ENCODE results near the gene CCDC188. TPM values are rescaled to one million over a fixed set of nuclear protein-coding genes. Genes with fewer than 3 reads are reported as not detected.

Gene CCDC188
- total RNA-seq, 1 experiment from 2014 or later = not detected

DNA sequence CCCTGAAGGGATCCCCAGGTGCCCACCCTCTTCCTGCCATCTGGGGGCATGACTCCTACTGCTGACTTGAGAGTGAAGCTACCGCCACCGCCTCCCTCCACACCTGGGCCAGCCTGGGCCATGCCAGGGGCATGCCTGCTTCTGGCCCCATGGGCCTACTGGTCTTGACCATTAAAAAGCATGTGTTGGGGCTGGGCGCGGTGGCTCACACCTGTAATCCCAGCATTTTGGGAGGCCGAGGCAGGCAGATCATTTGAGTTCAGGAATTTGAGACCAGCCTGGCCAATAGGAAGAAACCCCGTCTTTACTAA, 37.7 kb upstream of the CCDC188 start:
- Histone ChIP-seq H3K27ac (ENCODE audit: low read length) (no peak overlapping the region), H3K4me1 (ENCODE audit: control insufficient read depth, insufficient read depth, low read length) (no peaks in the 10 kb centered on the region), H3K36me3 (ENCODE audit: control insufficient read depth, insufficient read depth, low read length) (no peaks in the 10 kb centered on the region), H3K27me3 (ENCODE audit: control insufficient read depth, insufficient read depth, low read length) (no peaks in the 10 kb centered on the region), H3K9me3 (ENCODE audit: control insufficient read depth, insufficient read depth, low read depth, low read length) (no peaks in the 10 kb centered on the region), H3K4me3 (ENCODE audit: low read depth in 2 of 2, low read length in 2 of 2) (no peak overlapping the region)
- TF ChIP-seq, protein P1, sequence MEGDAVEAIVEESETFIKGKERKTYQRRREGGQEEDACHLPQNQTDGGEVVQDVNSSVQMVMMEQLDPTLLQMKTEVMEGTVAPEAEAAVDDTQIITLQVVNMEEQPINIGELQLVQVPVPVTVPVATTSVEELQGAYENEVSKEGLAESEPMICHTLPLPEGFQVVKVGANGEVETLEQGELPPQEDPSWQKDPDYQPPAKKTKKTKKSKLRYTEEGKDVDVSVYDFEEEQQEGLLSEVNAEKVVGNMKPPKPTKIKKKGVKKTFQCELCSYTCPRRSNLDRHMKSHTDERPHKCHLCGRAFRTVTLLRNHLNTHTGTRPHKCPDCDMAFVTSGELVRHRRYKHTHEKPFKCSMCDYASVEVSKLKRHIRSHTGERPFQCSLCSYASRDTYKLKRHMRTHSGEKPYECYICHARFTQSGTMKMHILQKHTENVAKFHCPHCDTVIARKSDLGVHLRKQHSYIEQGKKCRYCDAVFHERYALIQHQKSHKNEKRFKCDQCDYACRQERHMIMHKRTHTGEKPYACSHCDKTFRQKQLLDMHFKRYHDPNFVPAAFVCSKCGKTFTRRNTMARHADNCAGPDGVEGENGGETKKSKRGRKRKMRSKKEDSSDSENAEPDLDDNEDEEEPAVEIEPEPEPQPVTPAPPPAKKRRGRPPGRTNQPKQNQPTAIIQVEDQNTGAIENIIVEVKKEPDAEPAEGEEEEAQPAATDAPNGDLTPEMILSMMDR (IDR thresholded peaks at IDR 0.05) = no peak
- TF ChIP-seq TCF7L2 (IDR thresholded peaks at IDR 0.05; ENCODE audit: low read depth, low read length) = no peak
- TF ChIP-seq REST (IDR thresholded peaks at IDR 0.05; ENCODE audit: insufficient read depth in 1 of 2, low read depth in 2 of 2, low read length in 1 of 2) = no peak
- no peak for TF ChIP-seq SIN3A (IDR thresholded peaks at IDR 0.05; ENCODE audit: borderline replicate concordance, insufficient read depth, low read depth, low read length)
- TF ChIP-seq POLR2AphosphoS5 (IDR thresholded peaks at IDR 0.05; ENCODE audit: low read depth, low read length) = no peak
- DNase-seq (ENCODE audit: low read depth, low spot score) = no peak
- no TSS peak for BruUV-seq (replicated peaks)
- intact Hi-C loops (cut with micrococcal nuclease; ENCODE audit: unreplicated experiment) (no loop called here), in situ Hi-C loops (cut with HindIII; ENCODE audit: low pct_unique_long_range_greater_than_20kb, low sequenced_read_pairs) (no loop called here)
- ChIA-PET POLR2A (no interaction called here), CTCF (no interaction called here)
- no peak for ATAC-seq

DNA sequence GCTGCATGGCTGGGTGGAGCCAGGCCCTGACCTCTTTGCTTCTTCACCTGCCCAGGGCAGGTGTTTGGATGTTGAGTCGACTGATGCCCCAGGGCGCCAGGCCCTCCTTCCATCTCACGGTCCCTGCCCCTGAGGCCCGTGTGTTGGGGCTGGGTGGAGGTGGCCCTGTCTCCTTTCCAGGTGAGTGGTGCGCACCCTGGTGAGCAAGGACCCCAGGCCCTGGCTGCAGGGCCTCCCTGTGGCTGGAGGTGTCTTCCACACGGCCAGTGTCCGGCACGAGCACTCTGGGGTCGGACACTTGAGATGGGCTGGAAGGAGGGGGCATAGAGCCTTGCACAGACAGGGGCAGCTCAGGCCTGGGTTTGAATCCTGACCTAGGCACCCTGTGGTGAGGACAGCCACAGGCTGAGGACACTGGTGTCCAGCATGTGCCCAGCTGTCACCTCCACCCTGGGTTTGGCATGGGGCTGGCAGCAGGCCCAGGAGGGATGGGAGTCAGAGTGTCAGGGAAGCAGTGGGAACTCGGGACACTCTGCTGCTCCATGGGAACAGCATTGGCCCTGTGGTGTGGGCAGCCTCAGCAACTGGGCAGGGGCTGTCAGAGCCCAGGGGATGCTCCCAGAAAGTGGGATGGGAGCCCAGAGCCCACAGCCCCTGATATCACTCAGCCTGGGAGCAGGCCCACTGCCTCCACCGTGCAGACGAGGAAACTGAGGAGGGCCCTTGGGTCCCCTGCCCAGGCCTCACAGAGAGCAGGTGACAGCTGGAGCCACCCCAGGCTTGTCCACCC, 37.1 kb upstream of the CCDC188 start:
- TF ChIP-seq TCF7L2 (IDR thresholded peaks at IDR 0.05; ENCODE audit: low read depth, low read length) (no peak), POLR2AphosphoS5 (IDR thresholded peaks at IDR 0.05; ENCODE audit: low read depth, low read length) (no peak), SIN3A (IDR thresholded peaks at IDR 0.05; ENCODE audit: borderline replicate concordance, insufficient read depth, low read depth, low read length) (no peak), REST (IDR thresholded peaks at IDR 0.05; ENCODE audit: insufficient read depth in 1 of 2, low read depth in 2 of 2, low read length in 1 of 2) (no peak)
- TF ChIP-seq, protein P1 (IDR thresholded peaks at IDR 0.05) = no peak
- POLR2A ChIA-PET = no interaction called here
- Histone ChIP-seq H3K27ac (ENCODE audit: low read length) (no peak overlapping the region), H3K36me3 (ENCODE audit: control insufficient read depth, insufficient read depth, low read length) (no peaks in the 10 kb centered on the region), H3K27me3 (ENCODE audit: control insufficient read depth, insufficient read depth, low read length) (no peaks in the 10 kb centered on the region), H3K4me3 (ENCODE audit: low read depth in 2 of 2, low read length in 2 of 2) (no peak overlapping the region), H3K9me3 (ENCODE audit: control insufficient read depth, insufficient read depth, low read depth, low read length) (no peaks in the 10 kb centered on the region), H3K4me1 (ENCODE audit: control insufficient read depth, insufficient read depth, low read length) (no peaks in the 10 kb centered on the region)
- CTCF ChIA-PET = no interaction called here
- ATAC-seq = no peak
- DNase-seq (ENCODE audit: low read depth, low spot score) = no peak
- intact Hi-C loops (cut with micrococcal nuclease; ENCODE audit: unreplicated experiment) (no loop called here), in situ Hi-C loops (cut with HindIII; ENCODE audit: low pct_unique_long_range_greater_than_20kb, low sequenced_read_pairs) (no loop called here)
- no TSS peak for BruUV-seq (replicated peaks)
